Cardiac fibroblast (primary cell): ENCODE data around the gene CLEC16A.

Experiments
- DNase-seq, 2 donors: peaks; one replicate each; pipeline versions ENCODE4 v3.0.0 to v3.0.0-alpha.2; 2010; ENCODE audit warnings: low read depth in 2 of 2
- H3K4me3 ChIP-seq, 2 donors: replicated peaks in 1 of 2; 1 replicate in 1 of 2; 2 replicates in 1 of 2; pipeline ENCODE4 v1.5.1; 2011; ENCODE audit warnings: low read depth in 2 of 2, low read length in 2 of 2, mild to moderate bottlenecking in 2 of 2, moderate library complexity in 1 of 2
- CTCF ChIP-seq: IDR thresholded peaks from one replicate; pipeline ENCODE4 v1.5.1; 2011; ENCODE audit warnings: low read depth, mild to moderate bottlenecking, low read length, inconsistent platforms

CLEC16A gene

DNA sequence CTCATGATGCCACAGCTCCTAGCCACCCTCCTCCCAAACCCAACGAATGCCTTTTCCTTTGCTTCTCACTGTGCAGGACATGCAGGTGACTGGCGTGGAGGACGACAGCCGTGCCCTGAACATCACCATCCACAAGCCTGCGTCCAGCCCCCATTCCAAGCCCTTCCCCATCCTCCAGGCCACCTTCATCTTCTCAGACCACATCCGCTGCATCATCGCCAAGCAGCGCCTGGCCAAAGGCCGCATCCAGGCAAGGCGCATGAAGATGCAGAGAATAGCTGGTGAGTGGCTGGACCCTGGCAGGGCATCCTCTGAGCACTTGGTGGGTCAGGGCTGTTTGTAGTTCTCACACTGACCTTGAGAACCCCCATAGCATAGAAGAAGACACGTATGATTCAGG, 179.3 kb downstream of the CLEC16A start:
- H3K4me3 ChIP-seq: no peak overlapping the region
- TF ChIP-seq CTCF: no peak
- no peak for DNase-seq

DNA sequence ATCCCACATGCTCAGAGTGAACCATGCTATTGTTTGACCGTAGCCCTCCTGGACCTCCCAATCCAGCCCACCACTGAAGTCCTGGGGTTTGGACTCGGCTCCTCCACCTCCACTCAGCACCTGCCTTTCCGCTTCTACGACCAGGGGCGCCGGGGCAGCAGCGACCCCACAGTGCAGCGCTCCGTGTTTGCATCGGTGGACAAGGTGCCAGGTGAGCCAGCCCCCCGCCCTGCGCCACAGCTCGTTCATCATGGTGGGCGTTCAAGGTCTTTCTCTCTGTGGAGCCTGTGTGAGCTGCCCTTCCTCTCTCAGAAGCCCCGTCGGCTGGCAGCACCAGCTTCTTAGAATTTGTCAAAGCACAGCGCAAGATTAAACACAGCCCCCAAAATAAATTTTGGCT, 181.6 kb downstream of the CLEC16A start:
- DNase-seq: no peak
- H3K4me3 ChIP-seq: no peak overlapping the region
- no peak for TF ChIP-seq CTCF

DNA sequence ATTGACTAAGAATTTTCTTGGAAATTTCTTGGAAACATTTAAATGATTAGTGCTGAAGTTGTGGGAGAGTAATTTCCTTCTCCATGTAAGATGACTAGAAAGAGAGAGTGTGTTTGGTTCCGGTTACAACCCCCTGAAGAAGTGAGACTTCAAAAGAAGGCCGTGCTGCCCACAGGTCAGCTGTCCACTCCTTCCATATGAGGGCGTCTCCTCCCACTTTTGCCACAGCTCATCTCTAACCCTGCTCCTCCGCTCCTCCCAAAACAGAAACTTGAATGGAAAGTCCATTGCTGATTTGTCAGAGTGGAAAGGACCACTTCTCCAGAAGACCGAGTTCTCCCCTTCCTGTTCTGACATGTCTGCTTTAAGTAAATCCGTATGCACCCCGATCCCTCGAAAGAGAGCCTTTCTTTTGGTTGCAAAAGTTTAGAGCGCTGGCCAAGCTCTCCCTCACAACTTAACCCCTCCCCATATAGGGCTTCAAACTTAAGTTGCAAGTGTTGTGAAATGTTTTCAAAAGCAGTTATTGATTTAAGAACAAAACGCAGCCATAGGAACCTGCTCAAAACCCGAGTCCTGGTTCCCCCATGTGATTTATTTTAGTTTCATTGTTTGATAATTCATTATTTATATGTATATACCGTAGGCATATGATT, 182.2 kb downstream of the CLEC16A start:
- DNase-seq: no peak
- H3K4me3 ChIP-seq: no peak overlapping the region
- TF ChIP-seq CTCF: no peak

DNA sequence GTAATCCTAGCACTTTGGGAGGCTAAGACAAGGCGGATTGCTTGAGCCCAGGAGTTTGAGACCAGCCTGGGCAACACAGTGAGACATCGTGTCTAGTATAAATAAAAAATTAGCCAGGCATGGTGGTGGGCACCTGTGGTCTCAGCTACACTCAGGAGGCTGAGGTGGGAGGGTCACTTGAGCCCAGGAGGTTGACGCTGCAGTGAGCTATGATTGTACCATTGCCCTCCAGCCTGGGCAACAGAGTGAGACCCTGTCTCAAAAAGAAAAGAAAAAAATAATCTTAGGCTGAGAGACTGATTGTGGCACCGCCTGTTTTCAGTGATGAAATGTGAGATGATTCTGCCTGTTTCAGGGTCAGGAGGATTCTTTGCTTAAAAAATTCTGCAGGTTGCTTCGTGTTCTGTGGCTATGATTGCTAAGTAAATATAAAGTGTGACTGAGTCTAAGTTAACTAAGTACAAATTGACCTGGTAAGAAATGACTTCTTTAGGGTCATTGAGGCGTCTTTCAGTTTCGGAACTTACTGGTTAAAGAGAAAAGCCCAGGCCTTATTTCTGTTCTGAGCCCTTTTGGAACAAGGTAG, 183.3 kb downstream of the CLEC16A start:
- no peak overlapping the region for H3K4me3 ChIP-seq
- no peak for DNase-seq
- no peak for TF ChIP-seq CTCF

DNA sequence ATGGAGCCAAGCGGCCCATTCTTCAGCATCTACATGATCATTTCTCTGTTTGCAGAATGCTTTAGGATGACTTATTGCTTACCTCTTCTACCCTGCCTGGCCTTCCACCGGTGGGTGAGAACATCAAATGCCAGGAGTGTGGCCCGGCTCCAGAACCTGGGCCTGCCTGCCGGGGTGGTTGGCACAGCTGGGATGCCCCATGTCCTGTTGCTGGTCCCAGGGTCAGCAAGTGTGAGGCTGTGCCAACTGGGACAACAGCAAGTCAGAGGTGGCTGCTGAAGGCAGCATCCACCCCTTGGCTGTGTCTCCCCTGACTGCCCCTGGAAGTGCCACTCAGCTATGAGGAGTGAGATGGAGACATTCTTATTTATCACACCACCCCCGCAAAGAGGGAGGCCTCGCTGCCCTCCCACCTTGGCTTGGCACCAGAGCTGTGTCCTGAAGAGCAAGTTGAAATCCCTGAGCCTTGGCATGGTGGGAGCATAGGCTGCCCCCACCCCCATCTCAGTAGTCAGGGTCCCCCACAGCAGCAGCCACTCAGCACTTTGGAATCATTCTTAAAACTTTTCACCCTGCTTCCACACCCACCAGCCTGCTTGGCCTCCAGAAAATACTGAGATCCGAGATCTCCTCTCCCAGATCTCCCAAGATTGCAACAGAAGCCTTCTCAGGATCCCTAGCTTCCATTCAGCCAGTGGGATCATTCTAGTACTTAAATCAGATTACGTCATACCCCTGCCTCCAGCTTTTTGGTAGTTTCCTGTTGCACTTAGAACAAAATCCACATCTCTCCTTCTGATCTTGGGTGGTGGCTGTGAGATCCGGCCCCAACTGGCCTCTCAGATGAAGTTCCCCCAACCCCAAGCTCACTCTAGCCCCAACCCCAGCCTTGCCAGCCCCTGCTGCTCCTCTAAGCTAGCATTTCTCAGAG, 184.1 kb downstream of the CLEC16A start:
- no peak overlapping the region for H3K4me3 ChIP-seq
- TF ChIP-seq CTCF: no peak
- peak; percentile 71 to 74 for DNase-seq

DNA sequence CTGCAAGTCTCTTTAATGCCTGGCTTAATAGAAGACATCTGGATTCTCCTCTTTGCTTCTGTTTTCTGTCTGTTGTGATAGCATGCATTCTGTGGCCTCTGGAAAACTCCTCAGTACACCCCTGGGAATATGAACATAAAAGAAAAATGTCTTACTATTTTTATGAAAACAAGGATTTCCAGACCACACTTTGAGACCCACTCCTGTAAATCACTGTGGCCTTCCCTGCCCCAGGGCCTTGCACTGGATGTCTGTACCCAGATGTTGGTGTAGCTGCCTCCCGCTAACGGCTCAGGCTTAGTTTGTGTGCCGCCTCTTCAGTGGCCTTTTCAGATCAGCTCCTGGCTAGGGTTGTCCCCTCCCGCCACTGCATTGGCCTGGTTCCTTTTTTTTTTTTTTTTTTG, 185.0 kb downstream of the CLEC16A start:
- no peak overlapping the region for H3K4me3 ChIP-seq
- DNase-seq: peak; percentile 53 to 65
- no peak for TF ChIP-seq CTCF
